Left ventricle myocardium inferior (tissue), 1 donor: Measurements from ENCODE around the gene MT4. TPM values are rescaled to one million over a fixed set of nuclear protein-coding genes. Genes with fewer than 3 reads are reported as not detected.

ENCODE experiments used
- DNase-seq: peaks from one replicate; pipeline ENCODE4 v3.0.0-alpha.2; 2020
- H3K27ac ChIP-seq: fragments of 200-600 bp; replicated peaks from 2 replicates; pipeline ENCODE4 v1.8.0; 2021
- H3K27me3 ChIP-seq: fragments of 200-600 bp; 2 replicates; pipeline ENCODE4 v1.8.0; 2021; ENCODE audit warnings: low read depth
- H3K36me3 ChIP-seq: fragments of 200-600 bp; 2 replicates; pipeline ENCODE4 v1.8.0; 2021
- H3K4me1 ChIP-seq: fragments of 200-600 bp; 2 replicates; pipeline ENCODE4 v1.8.0; 2021
- H3K4me3 ChIP-seq: fragments of 200-600 bp; 2 replicates; pipeline ENCODE4 v1.8.0; 2021; ENCODE audit warnings: mild to moderate bottlenecking, moderate library complexity
- H3K9me3 ChIP-seq: fragments of 200-600 bp; replicated peaks from 2 replicates; pipeline ENCODE4 v1.8.0; 2021
- CTCF ChIP-seq: fragments of 200-600 bp; IDR thresholded peaks from 2 replicates; pipeline ENCODE4 v1.8.0; 2021; ENCODE audit warnings: antibody characterized with exemption, mild to moderate bottlenecking, borderline replicate concordance
- intact Hi-C: fragments of 100-400 bp; cut with micrococcal nuclease; formaldehyde crosslinking; loops from one replicate; pipeline ENCODE4 v1.11.0; 2022
- total RNA-seq: library from RNA; stranded (reverse); fragmentation: NEBNext Ultra II Directional; extraction: Animal tissue kit (Norgen Biotek cat#: 25700); gene quantifications from one replicate; pipeline ENCODE4 v1.2.1, GENCODE V29; 2021
- donor health status: DM: no; HTN: yes; CAD: no; lungs with severe emphysema.

The MT4 gene
- total RNA-seq, 1 donor from 2014 or later, result not detected

DNA sequence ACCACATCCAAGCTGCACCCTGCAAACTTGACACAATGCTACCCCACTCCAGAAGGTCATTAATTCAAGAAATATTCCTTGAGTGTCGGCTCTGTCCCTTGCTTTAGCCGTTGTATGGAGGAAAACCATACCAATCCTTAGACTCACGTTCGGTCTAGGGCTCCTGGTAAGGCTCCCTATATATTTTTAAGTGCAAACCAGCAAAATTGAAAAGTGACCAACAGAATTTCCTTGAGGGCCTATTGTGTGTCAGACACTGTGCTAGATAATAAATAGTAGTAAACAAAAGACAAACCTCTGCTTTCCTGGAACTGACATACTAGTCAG lies 44.7 kb upstream of the MT4 start:
- Histone ChIP-seq H3K4me3 (peak overlapping the region; percentile 97), H3K4me1 (peaks cover 53% of the 10 kb centered on the region), H3K27ac (peak overlapping the region; percentile 95), H3K36me3 (no peaks in the 10 kb centered on the region), H3K27me3 (no peaks in the 10 kb centered on the region), H3K9me3 (no peaks in the 10 kb centered on the region)
- DNase-seq, result no peak
- no peak for TF ChIP-seq CTCF
- intact Hi-C loops, result no loop called here

GRCh38 chr16:56525236-56525635 lies 39.6 kb upstream of the MT4 start:
- DNase-seq, result no peak
- H3K36me3 ChIP-seq, result no peaks in the 10 kb centered on the region
- H3K4me3 ChIP-seq, result no peak overlapping the region
- H3K9me3 ChIP-seq, result no peaks in the 10 kb centered on the region
- TF ChIP-seq CTCF, result no peak
- H3K4me1 ChIP-seq, result peaks cover 4% of the 10 kb centered on the region
- no peaks in the 10 kb centered on the region for H3K27me3 ChIP-seq
- intact Hi-C loops, result no loop called here
- H3K27ac ChIP-seq, result no peak overlapping the region

GRCh38 chr16:56530872-56531271 lies 34.0 kb upstream of the MT4 start:
- no peak overlapping the region for H3K4me3 ChIP-seq
- peaks cover 22% of the 10 kb centered on the region for H3K27me3 ChIP-seq
- intact Hi-C loops, result no loop called here
- DNase-seq, result no peak
- no peaks in the 10 kb centered on the region for H3K9me3 ChIP-seq
- H3K4me1 ChIP-seq, result no peaks in the 10 kb centered on the region
- H3K36me3 ChIP-seq, result no peaks in the 10 kb centered on the region
- no peak for TF ChIP-seq CTCF
- no peak overlapping the region for H3K27ac ChIP-seq

DNA sequence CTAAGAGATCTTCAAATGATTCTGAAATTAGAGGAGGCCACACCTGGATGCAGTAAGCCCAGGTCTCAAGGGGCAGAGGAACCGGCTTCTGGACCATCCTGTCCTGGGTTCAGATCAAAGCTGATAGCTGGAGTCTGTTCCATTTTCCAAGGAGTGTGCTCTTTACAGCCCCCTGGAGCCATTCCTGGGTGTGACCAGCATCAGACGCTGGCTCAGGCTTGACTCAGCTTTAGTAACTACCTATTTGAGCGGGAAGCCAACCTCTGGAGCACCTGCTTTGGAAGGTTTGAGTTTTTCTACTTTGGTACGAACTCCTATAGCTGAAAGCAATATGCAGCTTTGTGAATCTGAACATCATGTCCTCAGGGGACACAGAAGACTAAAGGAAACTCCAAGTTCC lies 32.2 kb upstream of the MT4 start:
- TF ChIP-seq CTCF, result no peak
- intact Hi-C loops, result no loop called here
- Histone ChIP-seq H3K4me1 (no peaks in the 10 kb centered on the region), H3K9me3 (no peaks in the 10 kb centered on the region), H3K27me3 (peaks cover 40% of the 10 kb centered on the region), H3K4me3 (no peak overlapping the region), H3K36me3 (no peaks in the 10 kb centered on the region), H3K27ac (no peak overlapping the region)
- no peak for DNase-seq

DNA sequence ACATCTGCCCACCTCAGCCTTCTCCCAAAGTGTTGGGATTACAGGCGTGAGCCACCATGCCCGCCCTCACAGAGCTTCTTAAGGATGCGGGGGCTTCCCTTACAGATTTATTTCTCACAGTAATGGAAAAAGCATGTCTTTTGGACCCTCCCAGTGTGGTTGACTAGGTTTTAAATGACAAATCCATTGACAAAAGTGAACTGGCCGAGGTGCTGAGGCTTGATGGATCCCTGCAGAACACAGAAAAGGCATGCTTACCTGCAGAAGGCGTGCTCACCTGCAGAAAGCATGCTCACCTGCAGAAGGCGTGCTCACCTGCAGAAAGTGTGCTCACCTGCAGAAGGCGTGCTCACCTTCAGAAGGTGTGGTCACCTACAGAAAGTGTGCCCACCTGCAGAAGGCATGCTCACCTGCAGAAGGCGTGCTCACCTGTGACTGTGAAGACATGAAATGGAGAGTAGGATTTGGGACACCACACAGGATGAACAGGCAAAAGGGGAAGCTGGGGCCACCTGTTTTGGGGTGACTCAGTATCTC lies 30.0 kb upstream of the MT4 start:
- no peak overlapping the region for H3K27ac ChIP-seq
- H3K27me3 ChIP-seq, result peaks cover 53% of the 10 kb centered on the region
- no peaks in the 10 kb centered on the region for H3K36me3 ChIP-seq
- DNase-seq, result no peak
- no peak overlapping the region for H3K4me3 ChIP-seq
- H3K9me3 ChIP-seq, result no peaks in the 10 kb centered on the region
- no peaks in the 10 kb centered on the region for H3K4me1 ChIP-seq
- intact Hi-C loops, result no loop called here
- TF ChIP-seq CTCF, result no peak

DNA sequence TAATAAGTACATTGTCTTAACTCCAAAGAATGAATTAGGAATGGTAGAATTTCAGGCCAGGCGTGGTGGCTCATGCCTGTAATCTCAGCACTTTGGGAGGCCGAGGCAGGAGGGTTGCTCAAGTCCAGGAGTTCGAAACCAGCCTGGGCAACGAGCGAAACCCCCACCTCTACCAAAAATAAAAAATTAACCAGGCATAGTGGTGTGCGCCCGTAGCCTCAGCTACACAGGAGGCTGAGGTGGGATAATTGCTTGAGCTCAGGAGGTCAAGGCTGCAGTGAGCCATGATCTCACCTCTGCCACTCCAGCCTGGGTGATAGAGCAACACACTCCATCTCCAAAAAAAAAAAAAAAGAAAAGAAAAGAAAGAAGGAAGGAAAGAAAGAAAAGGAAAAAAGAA lies 26.5 kb upstream of the MT4 start:
- H3K4me3 ChIP-seq, result no peak overlapping the region
- TF ChIP-seq CTCF, result no peak
- H3K9me3 ChIP-seq, result no peaks in the 10 kb centered on the region
- intact Hi-C loops, result no loop called here
- no peaks in the 10 kb centered on the region for H3K4me1 ChIP-seq
- DNase-seq, result no peak
- H3K36me3 ChIP-seq, result no peaks in the 10 kb centered on the region
- H3K27me3 ChIP-seq, result peaks cover 49% of the 10 kb centered on the region
- H3K27ac ChIP-seq, result no peak overlapping the region
